ENCODE data around the gene IKZF1.

IKZF1 gene

DNA sequence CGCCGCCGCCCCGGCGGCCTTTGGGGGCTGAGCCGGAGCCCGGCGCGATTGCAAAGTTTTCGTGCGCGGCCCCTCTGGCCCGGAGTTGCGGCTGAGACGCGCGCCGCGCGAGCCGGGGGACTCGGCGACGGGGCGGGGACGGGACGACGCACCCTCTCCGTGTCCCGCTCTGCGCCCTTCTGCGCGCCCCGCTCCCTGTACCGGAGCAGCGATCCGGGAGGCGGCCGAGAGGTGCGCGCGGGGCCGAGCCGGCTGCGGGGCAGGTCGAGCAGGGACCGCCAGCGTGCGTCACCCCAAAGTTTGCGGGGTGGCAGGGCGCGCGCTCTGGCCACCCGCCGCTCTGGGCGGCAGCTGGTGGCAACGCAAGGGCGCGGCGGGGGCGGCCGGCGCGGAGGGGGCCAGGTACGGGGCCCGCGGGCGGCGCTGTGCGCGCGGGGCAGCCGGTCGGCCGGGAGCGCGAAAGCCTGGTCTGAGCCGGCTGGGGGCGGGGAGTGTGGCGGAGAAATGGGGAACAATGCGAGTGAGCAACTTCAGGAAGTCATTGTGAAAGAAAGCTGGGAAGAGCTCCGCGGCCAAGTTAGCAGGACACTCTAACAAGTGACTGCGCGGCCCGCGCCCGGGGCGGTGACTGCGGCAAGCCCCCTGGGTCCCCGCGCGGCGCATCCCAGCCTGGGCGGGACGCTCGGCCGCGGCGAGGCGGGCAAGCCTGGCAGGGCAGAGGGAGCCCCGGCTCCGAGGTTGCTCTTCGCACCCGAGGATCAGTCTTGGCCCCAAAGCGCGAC lies at the start of gene IKZF1:
Gene IKZF1, plus strand, starts transcription at position 588 of the 782 bp plus-strand sequence. CDS start 14,346 bp downstream, outside the sequence.
- peaks cover 13% of the 10 kb centered on the region for H3K4me1 ChIP-seq (ENCODE audit: low read depth, poor library complexity, severe bottlenecking)
- H3K4me2 ChIP-seq = peak within 1 kb of the TSS; percentile 89
- H3K9ac ChIP-seq = peak within 1 kb of the TSS; percentile 91
- peak within 1 kb of the TSS; percentile 93 for H3K27ac ChIP-seq
- H3K79me2 ChIP-seq (ENCODE audit: insufficient read depth, low read depth) = peaks cover 49% of the 10 kb centered on the region
- TF ChIP-seq, protein P1, sequence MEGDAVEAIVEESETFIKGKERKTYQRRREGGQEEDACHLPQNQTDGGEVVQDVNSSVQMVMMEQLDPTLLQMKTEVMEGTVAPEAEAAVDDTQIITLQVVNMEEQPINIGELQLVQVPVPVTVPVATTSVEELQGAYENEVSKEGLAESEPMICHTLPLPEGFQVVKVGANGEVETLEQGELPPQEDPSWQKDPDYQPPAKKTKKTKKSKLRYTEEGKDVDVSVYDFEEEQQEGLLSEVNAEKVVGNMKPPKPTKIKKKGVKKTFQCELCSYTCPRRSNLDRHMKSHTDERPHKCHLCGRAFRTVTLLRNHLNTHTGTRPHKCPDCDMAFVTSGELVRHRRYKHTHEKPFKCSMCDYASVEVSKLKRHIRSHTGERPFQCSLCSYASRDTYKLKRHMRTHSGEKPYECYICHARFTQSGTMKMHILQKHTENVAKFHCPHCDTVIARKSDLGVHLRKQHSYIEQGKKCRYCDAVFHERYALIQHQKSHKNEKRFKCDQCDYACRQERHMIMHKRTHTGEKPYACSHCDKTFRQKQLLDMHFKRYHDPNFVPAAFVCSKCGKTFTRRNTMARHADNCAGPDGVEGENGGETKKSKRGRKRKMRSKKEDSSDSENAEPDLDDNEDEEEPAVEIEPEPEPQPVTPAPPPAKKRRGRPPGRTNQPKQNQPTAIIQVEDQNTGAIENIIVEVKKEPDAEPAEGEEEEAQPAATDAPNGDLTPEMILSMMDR (conservative IDR thresholded peaks at IDR 0.05; ENCODE audit: low read depth, low read length) = no peak
- no peaks in the 10 kb centered on the region for H4K20me1 ChIP-seq (ENCODE audit: insufficient read depth)
- no peaks in the 10 kb centered on the region for H3K27me3 ChIP-seq (ENCODE audit: insufficient read depth, low read depth)
- no peaks in the 10 kb centered on the region for H3K36me3 ChIP-seq (ENCODE audit: insufficient read depth)
- H3K4me3 ChIP-seq (IDR thresholded peaks at IDR 0.05; ENCODE audit: insufficient read depth, low read depth, low read length) = no peak within 1 kb of the TSS
- peak within 1 kb of the TSS; percentile 55 for H2AFZ ChIP-seq (ENCODE audit: low read depth)

DNA sequence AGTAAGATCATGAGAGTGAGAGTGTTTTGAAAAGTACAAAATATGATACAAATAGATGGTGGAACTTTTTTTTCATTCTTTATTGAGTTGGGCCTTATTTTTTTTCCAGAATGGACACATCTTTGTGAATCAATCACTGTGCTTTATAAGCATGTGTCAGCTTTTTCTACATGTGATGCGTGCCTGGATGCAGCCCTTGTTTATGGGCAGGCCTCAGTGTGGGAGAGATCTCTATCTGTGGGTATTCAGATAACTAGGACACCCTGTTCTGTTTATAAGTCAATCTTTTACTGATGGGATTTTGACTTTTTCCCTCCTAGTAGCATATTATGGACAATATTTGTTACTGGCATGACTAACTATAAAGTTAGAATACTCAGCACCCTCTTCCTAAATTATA lies 42.9 kb upstream of the IKZF1 start:
- Histone ChIP-seq H3K36me3 (ENCODE audit: insufficient read depth) (no peaks in the 10 kb centered on the region), H3K79me2 (ENCODE audit: insufficient read depth, low read depth) (no peaks in the 10 kb centered on the region), H3K27ac (no peak overlapping the region), H4K20me1 (ENCODE audit: insufficient read depth) (no peaks in the 10 kb centered on the region), H2AFZ (ENCODE audit: low read depth) (no peak overlapping the region), H3K4me2 (no peak overlapping the region), H3K27me3 (ENCODE audit: insufficient read depth, low read depth) (no peaks in the 10 kb centered on the region), H3K4me1 (ENCODE audit: low read depth, poor library complexity, severe bottlenecking) (peaks cover 22% of the 10 kb centered on the region), H3K9ac (no peak overlapping the region), H3K4me3 (IDR thresholded peaks at IDR 0.05; ENCODE audit: insufficient read depth, low read depth, low read length) (no peak overlapping the region)
- TF ChIP-seq, protein P1 (conservative IDR thresholded peaks at IDR 0.05; ENCODE audit: low read depth, low read length) = no peak

DNA sequence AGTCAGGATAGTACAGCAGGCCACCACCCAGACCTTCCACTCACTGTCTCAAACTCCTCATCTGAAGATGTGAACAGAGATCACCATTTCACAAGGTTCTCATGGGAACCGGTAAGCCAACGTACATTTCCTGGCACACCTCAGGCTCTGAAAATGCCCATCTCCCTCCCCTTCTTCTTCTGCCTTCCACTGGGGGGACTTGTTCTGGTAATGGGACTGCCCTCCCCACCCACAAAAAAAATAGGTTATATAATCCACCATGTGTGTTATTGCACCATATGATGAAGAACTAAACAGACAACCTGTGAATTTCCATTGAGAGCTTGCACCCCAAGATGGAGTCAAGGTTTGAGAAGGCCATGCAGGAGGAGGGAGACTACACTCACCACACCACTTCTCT lies 42.1 kb upstream of the IKZF1 start:
- Histone ChIP-seq H3K4me3 (IDR thresholded peaks at IDR 0.05; ENCODE audit: insufficient read depth, low read depth, low read length) (no peak overlapping the region), H3K27me3 (ENCODE audit: insufficient read depth, low read depth) (no peaks in the 10 kb centered on the region), H3K36me3 (ENCODE audit: insufficient read depth) (no peaks in the 10 kb centered on the region), H4K20me1 (ENCODE audit: insufficient read depth) (no peaks in the 10 kb centered on the region), H2AFZ (ENCODE audit: low read depth) (no peak overlapping the region), H3K9ac (no peak overlapping the region), H3K4me2 (no peak overlapping the region), H3K27ac (no peak overlapping the region), H3K79me2 (ENCODE audit: insufficient read depth, low read depth) (no peaks in the 10 kb centered on the region), H3K4me1 (ENCODE audit: low read depth, poor library complexity, severe bottlenecking) (peaks cover 27% of the 10 kb centered on the region)
- TF ChIP-seq, protein P1 (conservative IDR thresholded peaks at IDR 0.05; ENCODE audit: low read depth, low read length) = no peak

DNA sequence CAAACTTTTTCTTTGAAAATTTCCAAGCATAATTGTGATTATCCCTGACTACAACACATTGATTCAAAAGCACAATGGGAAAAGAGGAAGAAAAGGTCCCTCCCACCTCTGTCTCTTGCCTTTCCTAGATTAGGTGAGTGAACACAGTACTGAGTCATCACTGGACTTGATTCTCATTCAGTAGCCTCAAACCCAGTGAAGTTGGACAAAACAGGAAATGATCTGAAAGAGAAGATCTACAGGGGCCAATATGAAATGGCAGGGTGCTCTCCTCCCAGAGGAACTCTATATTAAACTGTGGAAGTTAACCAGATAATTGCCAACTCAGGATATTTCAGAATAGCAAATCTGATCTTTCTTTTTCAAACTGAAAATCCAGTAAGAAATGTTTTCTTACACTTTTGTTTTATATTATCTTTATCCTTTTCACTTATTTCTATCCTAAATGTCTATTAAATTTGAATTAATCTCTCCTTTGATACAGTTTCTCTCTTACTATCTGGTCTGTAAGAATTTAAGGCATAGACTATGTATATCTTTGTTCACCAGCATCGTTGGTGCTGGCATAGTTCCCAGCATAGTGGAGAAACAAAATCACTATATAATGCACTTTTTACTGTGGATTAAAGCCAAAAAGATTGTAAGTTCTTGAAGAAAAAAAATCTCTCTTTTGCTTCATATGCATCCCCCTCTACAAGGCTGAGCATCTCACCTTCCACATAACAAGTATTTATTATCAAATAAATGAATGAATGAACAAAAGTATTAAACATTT lies 41.4 kb upstream of the IKZF1 start:
- H3K27me3 ChIP-seq (ENCODE audit: insufficient read depth, low read depth) = no peaks in the 10 kb centered on the region
- peaks cover 30% of the 10 kb centered on the region for H3K4me1 ChIP-seq (ENCODE audit: low read depth, poor library complexity, severe bottlenecking)
- TF ChIP-seq, protein P1 (conservative IDR thresholded peaks at IDR 0.05; ENCODE audit: low read depth, low read length) = no peak
- H3K9ac ChIP-seq = no peak overlapping the region
- no peaks in the 10 kb centered on the region for H4K20me1 ChIP-seq (ENCODE audit: insufficient read depth)
- H3K27ac ChIP-seq = no peak overlapping the region
- no peak overlapping the region for H3K4me2 ChIP-seq
- H3K79me2 ChIP-seq (ENCODE audit: insufficient read depth, low read depth) = no peaks in the 10 kb centered on the region
- H3K36me3 ChIP-seq (ENCODE audit: insufficient read depth) = no peaks in the 10 kb centered on the region
- no peak overlapping the region for H3K4me3 ChIP-seq (IDR thresholded peaks at IDR 0.05; ENCODE audit: insufficient read depth, low read depth, low read length)
- no peak overlapping the region for H2AFZ ChIP-seq (ENCODE audit: low read depth)
